Measurements from ENCODE around the gene BMPR2.

Gene BMPR2

GRCh38 chr2:202599105-202599504, 223.0 kb downstream of the BMPR2 start:
- no peak for DNase-seq (ENCODE audit: low read depth in 3 of 3)

GRCh38 chr2:202599911-202600310, 223.8 kb downstream of the BMPR2 start:
- no peak for DNase-seq (ENCODE audit: low read depth in 3 of 3)

- DNase-seq (ENCODE audit: low read depth in 3 of 3) = no peak
Measured at GRCh38 chr2:202604699-202605098, 228.6 kb downstream of the BMPR2 start.

- DNase-seq (ENCODE audit: low read depth in 3 of 3) = no peak
Measured at GRCh38 chr2:202605174-202605573, 229.0 kb downstream of the BMPR2 start.

GRCh38 chr2:202608142-202608852, 232.2 kb downstream of the BMPR2 start:
- DNase-seq (ENCODE audit: low read depth in 3 of 3) = no peak

- no peak for DNase-seq (ENCODE audit: low read depth in 3 of 3)
Measured at GRCh38 chr2:202609381-202610145, 233.4 kb downstream of the BMPR2 start.

GRCh38 chr2:202610380-202610779, 234.3 kb downstream of the BMPR2 start:
- no peak for DNase-seq (ENCODE audit: low read depth in 3 of 3)

- DNase-seq (ENCODE audit: low read depth in 3 of 3) = no peak
Measured at GRCh38 chr2:202612145-202612544, 236.0 kb downstream of the BMPR2 start.

GRCh38 chr2:202613479-202613878, 237.4 kb downstream of the BMPR2 start:
- no peak for DNase-seq (ENCODE audit: low read depth in 3 of 3)

All from stimulated activated CD4-positive, alpha-beta T cell treated with anti-CD3 and anti-CD28 coated beads, TNF-alpha, amount 100 ng/mL, for 24 hours (primary cell).